NCI-H345 (cell line): Measurements from ENCODE around the gene PDIA5.

Source experiments
- DNase-seq: peaks from one replicate; lab custom pipeline; 2025; lab: John Stamatoyannopoulos, UW

Gene PDIA5

GRCh38 chr3:123042413-123042812 lies 24.4 kb upstream of the PDIA5 start:
- DNase-seq, result no peak

- no peak for DNase-seq
Measured at GRCh38 chr3:123044981-123045763, 21.7 kb upstream of the PDIA5 start.

- DNase-seq, result no peak
Measured at GRCh38 chr3:123046262-123047061, 20.4 kb upstream of the PDIA5 start.

- DNase-seq, result no peak
Measured at GRCh38 chr3:123047062-123047319, 19.8 kb upstream of the PDIA5 start.

GRCh38 chr3:123048480-123049237 lies 18.2 kb upstream of the PDIA5 start:
- DNase-seq, result no peak

GRCh38 chr3:123050666-123051065 lies 16.2 kb upstream of the PDIA5 start:
- DNase-seq, result no peak

GRCh38 chr3:123053107-123053506 lies 13.7 kb upstream of the PDIA5 start:
- DNase-seq, result no peak

- DNase-seq, result no peak
Measured at GRCh38 chr3:123054109-123054778, 12.6 kb upstream of the PDIA5 start.

- DNase-seq, result no peak
Measured at GRCh38 chr3:123054931-123055330, 11.9 kb upstream of the PDIA5 start.

GRCh38 chr3:123055352-123055751 lies 11.5 kb upstream of the PDIA5 start:
- no peak for DNase-seq

GRCh38 chr3:123058505-123058904 lies 8.3 kb upstream of the PDIA5 start:
- no peak for DNase-seq

- DNase-seq, result no peak
Measured at GRCh38 chr3:123060054-123060453, 6.8 kb upstream of the PDIA5 start.

- DNase-seq, result no peak
Measured at GRCh38 chr3:123061856-123062255, 5.0 kb upstream of the PDIA5 start.

- no peak for DNase-seq
Measured at GRCh38 chr3:123063034-123063433, 3.8 kb upstream of the PDIA5 start.

GRCh38 chr3:123064506-123064905 lies 2.3 kb upstream of the PDIA5 start:
- DNase-seq, result no peak

- no peak for DNase-seq
Measured at GRCh38 chr3:123064914-123065313, 1.9 kb upstream of the PDIA5 start.

GRCh38 chr3:123066599-123066895 lies 278 bp upstream of the PDIA5 start:
- DNase-seq, result no peak

GRCh38 chr3:123067689-123068600 lies 1.1 kb downstream of the PDIA5 start:
- no peak for DNase-seq

- no peak for DNase-seq
Measured at GRCh38 chr3:123068601-123069381, 2.0 kb downstream of the PDIA5 start.

- DNase-seq, result no peak
Measured at GRCh38 chr3:123070510-123070909, 3.7 kb downstream of the PDIA5 start.

GRCh38 chr3:123071146-123071545 lies 4.3 kb downstream of the PDIA5 start:
- no peak for DNase-seq
